ENCODE data around the gene CWF19L2.

CWF19L2 gene

GRCh38 chr11:107457558-107458271 is at the start of gene CWF19L2:
CWF19L2 (minus strand) TSS chr11:107457825; CDS start chr11:107457816, 9 bp downstream.
- Histone ChIP-seq H3K4me2 (ENCODE audit: low read length) (peak within 1 kb of the TSS; percentile 68), H3K36me3 (ENCODE audit: control insufficient read depth, low read length) (peaks cover 20% of the 10 kb centered on the region), H3K79me2 (ENCODE audit: control insufficient read depth, low read length) (peaks cover 26% of the 10 kb centered on the region), H3K27ac (ENCODE audit: low read depth, low read length) (peak within 1 kb of the TSS; percentile 45), H3K9me2 (replicated peaks; ENCODE audit: control insufficient read depth, low read length) (no peaks in the 10 kb centered on the region), H3K9me3 (ENCODE audit: control insufficient read depth, insufficient read depth, low read length) (no peaks in the 10 kb centered on the region), H3K4me1 (ENCODE audit: control insufficient read depth, low read length) (peaks cover 15% of the 10 kb centered on the region), H3F3A (ENCODE audit: control insufficient read depth, insufficient read depth) (no peaks in the 10 kb centered on the region), H4K20me1 (ENCODE audit: control insufficient read depth, insufficient read depth, low read depth, low read length) (no peaks in the 10 kb centered on the region), H3K27me3 (ENCODE audit: control insufficient read depth, low read length) (no peaks in the 10 kb centered on the region), H3K4me3 (ENCODE audit: low read length) (peak within 1 kb of the TSS; percentile 85)
- TF ChIP-seq CTCF (IDR thresholded peaks at IDR 0.05; ENCODE audit: low read depth, low read length, poor library complexity, severe bottlenecking), result no peak
- TF ChIP-seq EZH2phosphoT487 (IDR thresholded peaks at IDR 0.05; ENCODE audit: borderline replicate concordance, low read length), result no peak

- no peak for TF ChIP-seq CTCF (IDR thresholded peaks at IDR 0.05; ENCODE audit: low read depth, low read length, poor library complexity, severe bottlenecking)
- TF ChIP-seq EZH2phosphoT487 (IDR thresholded peaks at IDR 0.05; ENCODE audit: borderline replicate concordance, low read length), result no peak
- Histone ChIP-seq H3K27ac (ENCODE audit: low read depth, low read length) (no peak overlapping the region), H3F3A (ENCODE audit: control insufficient read depth, insufficient read depth) (no peaks in the 10 kb centered on the region), H4K20me1 (ENCODE audit: control insufficient read depth, insufficient read depth, low read depth, low read length) (no peaks in the 10 kb centered on the region), H3K4me2 (ENCODE audit: low read length) (no peak overlapping the region), H3K27me3 (ENCODE audit: control insufficient read depth, low read length) (no peaks in the 10 kb centered on the region), H3K9me3 (ENCODE audit: control insufficient read depth, insufficient read depth, low read length) (no peaks in the 10 kb centered on the region; the same call in 1 of the 2 replicates), H3K9me2 (replicated peaks; ENCODE audit: control insufficient read depth, low read length) (no peaks in the 10 kb centered on the region), H3K79me2 (ENCODE audit: control insufficient read depth, low read length) (no peaks in the 10 kb centered on the region), H3K4me3 (ENCODE audit: low read length) (no peak overlapping the region), H3K36me3 (ENCODE audit: control insufficient read depth, low read length) (peaks cover 43% of the 10 kb centered on the region), H3K4me1 (ENCODE audit: control insufficient read depth, low read length) (no peaks in the 10 kb centered on the region)
Measured at GRCh38 chr11:107505647-107506225, 48.1 kb upstream of the CWF19L2 start.

GRCh38 chr11:107504981-107505380 is 47.4 kb upstream of the CWF19L2 start:
- Histone ChIP-seq H3K4me1 (ENCODE audit: control insufficient read depth, low read length) (no peaks in the 10 kb centered on the region), H4K20me1 (ENCODE audit: control insufficient read depth, insufficient read depth, low read depth, low read length) (no peaks in the 10 kb centered on the region)
- TF ChIP-seq CTCF (IDR thresholded peaks at IDR 0.05; ENCODE audit: low read depth, low read length, poor library complexity, severe bottlenecking) (no peak), EZH2phosphoT487 (IDR thresholded peaks at IDR 0.05; ENCODE audit: borderline replicate concordance, low read length) (no peak)

More at GRCh38 chr11:107504981-107505380, 47.4 kb upstream of the CWF19L2 start:
- H3K4me3 ChIP-seq (ENCODE audit: low read length), result no peak overlapping the region
- peaks cover 44% of the 10 kb centered on the region for H3K36me3 ChIP-seq (ENCODE audit: control insufficient read depth, low read length)
- no peak overlapping the region for H3K27ac ChIP-seq (ENCODE audit: low read depth, low read length)
- no peak overlapping the region for H3K4me2 ChIP-seq (ENCODE audit: low read length)
- no peaks in the 10 kb centered on the region for H3K79me2 ChIP-seq (ENCODE audit: control insufficient read depth, low read length)
- H3K27me3 ChIP-seq (ENCODE audit: control insufficient read depth, low read length), result no peaks in the 10 kb centered on the region
- H3F3A ChIP-seq (ENCODE audit: control insufficient read depth, insufficient read depth), result no peaks in the 10 kb centered on the region
- H3K9me3 ChIP-seq (ENCODE audit: control insufficient read depth, insufficient read depth, low read length), result no peaks in the 10 kb centered on the region; the same call in 1 of the 2 replicates
- no peaks in the 10 kb centered on the region for H3K9me2 ChIP-seq (replicated peaks; ENCODE audit: control insufficient read depth, low read length)

All from DOHH2 (cell line).